ENCODE data around the gene RIN3.

RIN3 gene

GRCh38 chr14:92507174-92507768 lies 6.3 kb upstream of the RIN3 start:
- Mint-ChIP-seq H3K27me3 (no peaks in the 10 kb centered on the region), H3K4me3 (peak overlapping the region; percentile 60), H3K27ac (peak overlapping the region; percentile 75), H3K36me3 (no peaks in the 10 kb centered on the region), H3K4me1 (peaks cover 53% of the 10 kb centered on the region), H3K9me3 (no peaks in the 10 kb centered on the region)
- peak; percentile 86 for ATAC-seq (ENCODE audit: low read depth)
- DNase-seq (ENCODE audit: low spot score in 2 of 2) = peak; percentile 41 to 51

DNA sequence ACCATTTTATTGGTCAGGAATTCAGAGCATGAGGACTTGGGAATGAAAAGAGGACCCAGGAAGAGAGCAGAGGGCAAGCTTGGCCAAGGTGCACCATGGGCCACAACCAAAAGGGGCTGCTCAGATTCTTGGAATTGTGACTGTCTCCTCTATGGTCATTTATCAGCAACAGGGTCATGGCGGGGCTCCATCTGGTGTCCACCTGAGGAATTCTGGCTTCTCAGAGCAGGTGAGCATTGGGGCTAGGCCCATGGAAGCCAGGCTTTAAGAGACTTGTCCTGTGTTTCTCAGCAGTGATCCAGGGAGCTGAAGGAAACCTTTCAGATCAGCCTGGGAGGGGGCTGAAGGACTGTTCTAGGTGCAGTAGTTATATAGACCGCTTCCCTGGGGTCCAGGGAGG lies 2.6 kb upstream of the RIN3 start:
- Mint-ChIP-seq H3K27ac (no peak overlapping the region), H3K4me3 (no peak overlapping the region), H3K27me3 (no peaks in the 10 kb centered on the region), H3K4me1 (peaks cover 39% of the 10 kb centered on the region), H3K36me3 (no peaks in the 10 kb centered on the region), H3K9me3 (no peaks in the 10 kb centered on the region)
- DNase-seq (ENCODE audit: low spot score in 2 of 2) (no peak), ATAC-seq (ENCODE audit: low read depth) (no peak)

GRCh38 chr14:92511453-92512238 lies 1.9 kb upstream of the RIN3 start:
- H3K9me3 Mint-ChIP-seq = no peaks in the 10 kb centered on the region
- H3K4me1 Mint-ChIP-seq = peaks cover 36% of the 10 kb centered on the region
- no peak for ATAC-seq (ENCODE audit: low read depth)
- peak overlapping the region; percentile 4 for H3K4me3 Mint-ChIP-seq
- DNase-seq (ENCODE audit: low spot score in 2 of 2) = no peak
- no peak overlapping the region for H3K27ac Mint-ChIP-seq
- H3K36me3 Mint-ChIP-seq = no peaks in the 10 kb centered on the region
- H3K27me3 Mint-ChIP-seq = no peaks in the 10 kb centered on the region

DNA sequence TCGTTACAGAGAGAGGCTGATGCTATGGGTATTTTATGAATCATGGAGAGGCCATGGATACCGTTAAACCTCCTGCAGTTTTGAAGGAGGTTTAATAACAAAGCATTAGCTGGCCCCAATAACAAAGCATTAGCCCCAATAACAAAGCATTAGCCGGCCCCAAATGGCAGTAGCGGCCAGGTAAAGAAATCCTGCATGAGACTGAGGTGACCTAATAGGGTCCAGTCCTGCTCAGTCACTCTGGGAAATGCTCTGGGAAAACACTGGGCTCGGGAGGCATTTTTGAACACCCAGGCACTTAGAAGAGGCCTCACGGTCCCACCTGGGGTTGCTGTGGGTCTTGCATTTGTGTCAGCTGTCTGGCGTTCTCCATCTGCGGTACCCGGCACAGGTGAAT lies 776 bp upstream of the RIN3 start:
- DNase-seq (ENCODE audit: low spot score in 2 of 2) (no peak), ATAC-seq (ENCODE audit: low read depth) (no peak)
- Mint-ChIP-seq H3K27me3 (no peaks in the 10 kb centered on the region), H3K36me3 (no peaks in the 10 kb centered on the region), H3K4me1 (peaks cover 30% of the 10 kb centered on the region), H3K9me3 (no peaks in the 10 kb centered on the region), H3K4me3 (peak overlapping the region; percentile 56), H3K27ac (no peak overlapping the region)

GRCh38 chr14:92513966-92514843 lies 624 bp downstream of the RIN3 start:
- Mint-ChIP-seq H3K27ac (no peak overlapping the region), H3K4me1 (peaks cover 28% of the 10 kb centered on the region), H3K4me3 (peak overlapping the region; percentile 83), H3K9me3 (no peaks in the 10 kb centered on the region), H3K27me3 (no peaks in the 10 kb centered on the region), H3K36me3 (no peaks in the 10 kb centered on the region)
- DNase-seq (ENCODE audit: low spot score in 2 of 2) (peak in 1 of 2 donors; percentile 34), ATAC-seq (ENCODE audit: low read depth) (peak; percentile 47)

DNA sequence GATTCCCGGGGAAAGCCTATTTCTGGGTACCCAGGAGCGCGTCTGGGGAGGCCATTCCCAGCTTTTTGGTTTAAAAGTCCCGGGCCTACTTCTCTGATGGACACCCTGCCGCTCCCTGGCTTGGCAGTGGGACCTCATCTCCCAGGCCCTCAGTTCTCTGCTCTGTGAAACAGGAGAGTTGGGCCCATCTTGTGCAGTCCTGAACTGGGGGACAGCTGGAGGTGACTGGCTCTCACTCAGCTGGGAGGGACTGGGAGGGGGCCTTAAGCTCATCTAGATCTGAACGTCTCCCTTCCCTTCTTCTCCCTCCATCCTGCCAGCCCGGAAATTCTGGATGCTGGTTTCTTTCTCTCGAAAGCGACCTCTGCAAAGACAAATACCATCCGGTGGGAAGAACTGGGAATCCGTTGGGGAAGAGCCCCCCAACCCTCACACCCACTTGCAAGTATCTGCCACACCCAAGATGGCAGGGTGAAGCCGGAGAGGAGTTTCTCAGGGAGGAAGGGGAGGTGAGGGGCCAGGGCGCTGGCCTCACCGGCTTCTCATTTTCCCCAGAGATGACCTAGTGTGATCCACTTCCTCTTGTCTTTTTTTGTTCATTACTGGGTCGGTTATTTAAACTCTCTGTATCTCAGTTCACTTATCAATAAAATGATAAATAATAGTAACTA lies 1.4 kb downstream of the RIN3 start:
- Mint-ChIP-seq H3K27me3 (no peaks in the 10 kb centered on the region), H3K4me3 (peak overlapping the region; percentile 69), H3K4me1 (peaks cover 21% of the 10 kb centered on the region), H3K9me3 (no peaks in the 10 kb centered on the region), H3K27ac (no peak overlapping the region), H3K36me3 (no peaks in the 10 kb centered on the region)
- DNase-seq (ENCODE audit: low spot score in 2 of 2) (no peak), ATAC-seq (ENCODE audit: low read depth) (no peak)

DNA sequence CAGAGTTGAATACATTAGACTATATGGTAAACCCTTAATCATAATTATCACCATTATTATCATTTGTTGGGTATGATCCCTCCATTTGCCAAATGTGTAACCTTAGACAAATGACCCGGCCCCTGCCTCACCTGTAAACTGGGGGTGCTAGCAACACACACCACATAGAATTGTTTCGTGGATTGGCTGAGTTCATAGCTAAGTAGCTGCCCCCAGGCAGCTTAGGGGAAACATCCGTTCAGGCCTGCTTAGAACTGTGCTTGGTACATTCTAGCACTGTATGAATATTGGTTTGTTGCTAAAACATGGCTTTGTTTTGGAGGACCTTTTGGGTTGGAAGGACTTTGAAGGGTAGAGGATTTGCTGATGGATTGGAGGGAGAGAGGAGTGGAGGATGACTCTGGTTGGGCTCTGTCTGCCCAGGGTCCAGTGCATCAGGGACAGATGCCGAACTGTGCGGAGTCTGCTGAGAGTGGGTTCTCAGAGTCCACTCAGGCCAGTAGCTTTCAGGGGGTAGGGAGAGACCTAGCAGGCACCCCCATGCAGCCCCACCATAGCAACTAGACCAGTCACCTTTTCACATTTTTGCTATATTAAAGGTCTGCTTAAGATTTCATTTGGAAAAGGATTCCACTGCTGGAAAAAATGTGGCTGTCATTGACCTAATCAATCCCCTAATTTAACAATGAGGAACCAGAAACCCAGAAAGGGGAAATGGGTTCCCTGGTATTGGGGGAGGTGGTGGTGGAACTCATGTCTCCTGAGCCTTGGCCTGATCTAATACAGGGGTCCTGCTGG lies 2.2 kb downstream of the RIN3 start:
- H3K9me3 Mint-ChIP-seq = no peaks in the 10 kb centered on the region
- H3K27me3 Mint-ChIP-seq = no peaks in the 10 kb centered on the region
- H3K27ac Mint-ChIP-seq = no peak overlapping the region
- ATAC-seq (ENCODE audit: low read depth) (peak; percentile 50), DNase-seq (ENCODE audit: low spot score in 2 of 2) (no peak)
- peaks cover 20% of the 10 kb centered on the region for H3K4me1 Mint-ChIP-seq
- H3K4me3 Mint-ChIP-seq = peak overlapping the region; percentile 1
- H3K36me3 Mint-ChIP-seq = peaks cover under 1% of the 10 kb centered on the region

- ATAC-seq (ENCODE audit: low read depth) = no peak
- Mint-ChIP-seq H3K4me1 (peaks cover 25% of the 10 kb centered on the region), H3K27me3 (no peaks in the 10 kb centered on the region)
Measured at GRCh38 chr14:92516344-92516965, 2.9 kb downstream of the RIN3 start.

DNA sequence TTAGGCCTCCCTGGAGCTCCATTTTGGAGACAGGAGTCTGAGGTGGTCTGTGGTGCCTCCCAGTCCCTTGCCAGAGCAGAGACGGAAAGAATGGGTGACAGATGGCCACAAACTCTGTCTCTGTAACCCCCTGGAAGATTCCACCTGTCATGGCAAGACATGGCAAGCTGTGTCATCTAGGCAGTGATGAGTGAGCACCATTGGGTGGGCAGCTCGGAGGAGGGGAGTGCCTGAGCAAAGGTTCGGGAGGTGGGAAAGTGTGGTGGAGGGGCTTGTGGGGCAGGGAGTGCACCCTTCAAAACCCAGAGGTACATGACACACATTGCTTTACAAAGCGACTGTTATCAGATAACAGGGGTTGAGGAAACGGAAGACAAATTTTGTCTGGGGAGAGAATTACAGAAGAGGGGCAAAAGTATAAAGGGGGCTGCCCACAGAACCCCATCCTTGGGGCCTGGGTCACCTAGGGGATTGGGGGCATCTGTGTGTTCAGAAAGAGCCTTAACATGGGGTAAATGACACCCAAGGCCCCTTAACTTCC lies 3.5 kb downstream of the RIN3 start:
- Mint-ChIP-seq H3K27ac (no peak overlapping the region), H3K27me3 (no peaks in the 10 kb centered on the region), H3K36me3 (peaks cover 9% of the 10 kb centered on the region), H3K9me3 (peaks cover 5% of the 10 kb centered on the region), H3K4me1 (peaks cover 29% of the 10 kb centered on the region), H3K4me3 (no peak overlapping the region)
- no peak for ATAC-seq (ENCODE audit: low read depth)
- DNase-seq (ENCODE audit: low spot score in 2 of 2) = no peak

More at GRCh38 chr14:92516344-92516965, 2.9 kb downstream of the RIN3 start:
- Mint-ChIP-seq H3K9me3 (peaks cover 4% of the 10 kb centered on the region), H3K36me3 (peaks cover 6% of the 10 kb centered on the region), H3K27ac (no peak overlapping the region), H3K4me3 (no peak overlapping the region)
- no peak for DNase-seq (ENCODE audit: low spot score in 2 of 2)

DNA sequence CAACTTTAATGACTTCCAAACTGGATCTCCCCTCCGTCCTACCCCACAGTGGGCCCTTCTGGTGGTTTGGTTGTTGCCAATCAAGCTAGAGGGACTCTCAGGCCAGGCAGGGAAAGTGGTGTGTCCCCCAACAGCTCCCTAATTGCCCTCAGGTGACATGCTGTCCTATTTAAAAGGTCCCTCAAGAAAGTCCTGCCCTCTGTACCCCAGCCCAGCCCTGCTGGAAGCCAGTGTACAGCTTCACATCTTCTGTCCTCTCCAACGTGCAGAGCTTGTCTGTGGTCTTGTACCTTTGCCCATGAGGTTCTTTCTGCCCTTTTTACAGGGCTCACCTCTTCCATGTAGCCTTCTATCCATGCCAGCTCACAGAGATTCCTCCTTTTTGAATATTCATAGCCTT lies 4.2 kb downstream of the RIN3 start:
- Mint-ChIP-seq H3K27me3 (no peaks in the 10 kb centered on the region), H3K27ac (no peak overlapping the region), H3K9me3 (peaks cover 5% of the 10 kb centered on the region), H3K36me3 (peaks cover 9% of the 10 kb centered on the region), H3K4me1 (peaks cover 24% of the 10 kb centered on the region), H3K4me3 (no peak overlapping the region)
- ATAC-seq (ENCODE audit: low read depth) (no peak), DNase-seq (ENCODE audit: low spot score in 2 of 2) (no peak)

DNA sequence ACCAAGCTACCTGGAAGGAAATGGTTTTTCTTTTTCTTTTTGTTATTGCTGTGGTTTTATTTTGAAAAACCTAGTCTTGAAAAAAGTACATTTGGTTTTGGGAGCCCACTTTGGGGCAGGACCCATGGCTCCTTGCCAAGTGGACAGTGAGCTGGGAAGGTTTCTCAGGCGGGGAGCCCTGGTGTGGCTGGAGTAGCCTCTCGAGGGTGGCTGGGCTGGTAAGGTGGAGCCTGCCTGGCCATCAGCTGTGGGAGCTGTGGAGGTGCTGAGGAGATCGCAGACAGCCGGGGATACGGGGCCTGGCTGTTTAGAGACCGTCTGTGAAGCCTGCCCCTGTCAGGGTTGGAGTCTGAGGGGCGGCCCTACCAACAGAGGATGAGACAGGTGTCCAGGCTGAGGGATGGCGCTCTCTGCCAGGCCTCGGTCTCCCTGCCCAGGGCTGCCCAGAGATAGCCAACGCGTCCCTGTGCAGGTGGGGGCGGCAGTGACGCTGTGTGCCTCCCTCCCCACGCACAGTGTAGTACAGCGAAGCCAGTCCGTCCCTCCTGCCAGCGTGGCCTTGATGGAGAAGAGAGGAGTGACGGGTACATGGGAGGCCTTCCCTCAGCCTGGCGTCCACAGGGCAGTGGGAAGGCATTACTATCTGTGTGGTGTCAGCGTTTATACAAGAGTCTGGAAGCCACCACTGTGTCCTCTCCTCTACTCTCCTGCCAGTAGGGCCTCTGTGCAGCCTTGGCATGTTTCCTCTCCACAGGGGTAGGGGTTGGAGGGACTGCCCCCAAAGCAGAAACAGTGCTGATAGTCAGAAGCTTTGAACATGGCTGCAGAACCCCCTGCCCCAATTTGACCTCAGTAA lies 5.9 kb downstream of the RIN3 start:
- ATAC-seq (ENCODE audit: low read depth) = no peak
- H3K36me3 Mint-ChIP-seq = peaks cover 9% of the 10 kb centered on the region
- H3K4me3 Mint-ChIP-seq = no peak overlapping the region

More for the DNA sequence above, 5.9 kb downstream of the RIN3 start:
- no peak for DNase-seq (ENCODE audit: low spot score in 2 of 2)
- peaks cover 24% of the 10 kb centered on the region for H3K4me1 Mint-ChIP-seq
- H3K27ac Mint-ChIP-seq = peak overlapping the region; percentile 67
- no peaks in the 10 kb centered on the region for H3K27me3 Mint-ChIP-seq
- H3K9me3 Mint-ChIP-seq = peaks cover 5% of the 10 kb centered on the region
